ENCODE results near the gene KRT1. TPM values are rescaled to one million over a fixed set of nuclear protein-coding genes. Genes with fewer than 3 reads are reported as not detected.
A peak's percentile ranks its signal among the peaks of the same experiment; 100 is the strongest.

KRT1 gene
- polyA plus RNA-seq, 1 donor, result 0.51 TPM

DNA sequence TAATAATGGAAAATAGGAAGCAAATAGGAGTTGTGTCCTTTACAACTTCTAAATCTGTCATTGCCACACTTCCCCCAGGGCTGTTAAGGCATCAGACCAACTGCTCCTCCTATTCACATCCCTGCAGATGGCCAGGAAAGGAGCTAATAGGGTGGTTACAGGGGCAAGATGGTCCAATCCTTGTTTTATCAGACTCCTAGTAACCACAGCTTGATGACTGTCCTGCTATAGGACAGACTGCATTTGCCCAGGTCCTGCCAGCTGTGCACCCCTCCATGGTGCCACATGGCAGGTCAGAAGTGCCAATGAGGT is 17.3 kb downstream of the KRT1 start:
- H3K4me1 ChIP-seq (ENCODE audit: control insufficient read depth, insufficient read depth, low read length), result peaks cover 10% of the 10 kb centered on the region
- no peaks in the 10 kb centered on the region for H3K36me3 ChIP-seq (ENCODE audit: control insufficient read depth, insufficient read depth, low read length)
- DNase-seq, result no peak
- no peak overlapping the region for H3K4me3 ChIP-seq (ENCODE audit: low read length)
- no peak overlapping the region for H3K27ac ChIP-seq (ENCODE audit: low read length)
- no peaks in the 10 kb centered on the region for H3K9me3 ChIP-seq (ENCODE audit: control insufficient read depth, low read depth, low read length)
- H3K27me3 ChIP-seq (ENCODE audit: control insufficient read depth, insufficient read depth, low read length), result peaks cover 2% of the 10 kb centered on the region

- no peaks in the 10 kb centered on the region for H3K9me3 ChIP-seq (ENCODE audit: control insufficient read depth, low read depth, low read length)
- no CpG with 5 or more reads among the region's 10 CpGs for WGBS (ENCODE audit: insufficient coverage, low lambda C conversion rate)
- no peak overlapping the region for H3K27ac ChIP-seq (ENCODE audit: low read length)
- no peak overlapping the region for H3K4me3 ChIP-seq (ENCODE audit: low read length)
- H3K36me3 ChIP-seq (ENCODE audit: control insufficient read depth, insufficient read depth, low read length), result no peaks in the 10 kb centered on the region
- H3K4me1 ChIP-seq (ENCODE audit: control insufficient read depth, insufficient read depth, low read length), result peaks cover 15% of the 10 kb centered on the region
- no peaks in the 10 kb centered on the region for H3K27me3 ChIP-seq (ENCODE audit: control insufficient read depth, insufficient read depth, low read length)
- DNase-seq, result peak; percentile 74 to 86
Observed at GRCh38 chr12:52662093-52662917, 17.9 kb downstream of the KRT1 start.

DNA sequence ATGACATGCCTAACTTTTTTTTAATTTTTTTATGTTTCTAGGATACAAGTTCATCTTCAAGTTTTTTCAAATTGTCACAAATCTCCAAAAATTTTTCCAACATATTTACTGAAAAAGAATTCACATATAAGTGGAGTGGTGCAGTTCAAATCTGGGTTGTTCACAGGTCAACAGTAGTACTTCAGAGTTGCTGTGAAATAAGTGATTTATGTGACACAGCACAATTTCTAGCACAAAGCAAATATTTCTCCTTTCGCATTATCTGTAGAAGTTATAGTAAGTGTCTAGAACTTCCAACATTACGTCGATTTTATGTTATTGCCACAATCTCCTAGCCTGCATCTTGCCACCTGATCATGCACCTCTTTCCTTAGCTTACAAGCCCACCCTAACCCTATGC is 18.5 kb downstream of the KRT1 start:
- no peaks in the 10 kb centered on the region for H3K36me3 ChIP-seq (ENCODE audit: control insufficient read depth, insufficient read depth, low read length)
- H3K27me3 ChIP-seq (ENCODE audit: control insufficient read depth, insufficient read depth, low read length), result no peaks in the 10 kb centered on the region
- H3K9me3 ChIP-seq (ENCODE audit: control insufficient read depth, low read depth, low read length), result no peaks in the 10 kb centered on the region
- H3K4me1 ChIP-seq (ENCODE audit: control insufficient read depth, insufficient read depth, low read length), result peaks cover 15% of the 10 kb centered on the region
- no peak for DNase-seq
- no peak overlapping the region for H3K4me3 ChIP-seq (ENCODE audit: low read length)
- no peak overlapping the region for H3K27ac ChIP-seq (ENCODE audit: low read length)
- WGBS (ENCODE audit: insufficient coverage, low lambda C conversion rate), result 100% methylated on average over 1 of the region's 3 CpGs

GRCh38 chr12:52660934-52661499 is 19.2 kb downstream of the KRT1 start:
- Histone ChIP-seq H3K36me3 (ENCODE audit: control insufficient read depth, insufficient read depth, low read length) (no peaks in the 10 kb centered on the region), H3K4me1 (ENCODE audit: control insufficient read depth, insufficient read depth, low read length) (peaks cover 12% of the 10 kb centered on the region), H3K9me3 (ENCODE audit: control insufficient read depth, low read depth, low read length) (no peaks in the 10 kb centered on the region), H3K4me3 (ENCODE audit: low read length) (no peak overlapping the region), H3K27ac (ENCODE audit: low read length) (no peak overlapping the region), H3K27me3 (ENCODE audit: control insufficient read depth, insufficient read depth, low read length) (no peaks in the 10 kb centered on the region)
- no peak for DNase-seq
- 67% methylated on average over 1 of the region's 3 CpGs for WGBS (ENCODE audit: insufficient coverage, low lambda C conversion rate)

DNA sequence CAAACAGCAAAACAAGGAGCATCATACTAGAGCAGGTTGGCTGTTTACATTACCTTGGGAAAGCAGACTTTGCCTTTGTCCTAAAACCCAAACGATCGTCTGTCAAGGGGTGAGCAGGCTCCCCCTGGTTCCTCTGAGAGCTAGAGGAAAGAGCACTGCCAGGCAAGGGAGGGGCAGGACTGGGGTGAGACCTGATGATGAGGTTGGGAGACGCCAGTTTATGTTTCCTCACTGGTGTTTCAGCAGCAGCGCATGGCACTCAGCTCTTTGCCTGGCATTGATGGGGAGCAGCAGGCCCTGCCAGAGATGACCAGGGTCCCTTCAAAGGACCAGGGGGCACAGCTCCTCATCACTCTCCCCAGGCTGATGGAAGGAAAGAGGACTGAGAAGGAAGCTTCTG is 20.3 kb downstream of the KRT1 start:
- Histone ChIP-seq H3K4me3 (ENCODE audit: low read length) (no peak overlapping the region), H3K27me3 (ENCODE audit: control insufficient read depth, insufficient read depth, low read length) (peaks cover 4% of the 10 kb centered on the region), H3K36me3 (ENCODE audit: control insufficient read depth, insufficient read depth, low read length) (no peaks in the 10 kb centered on the region), H3K27ac (ENCODE audit: low read length) (no peak overlapping the region), H3K9me3 (ENCODE audit: control insufficient read depth, low read depth, low read length) (no peaks in the 10 kb centered on the region), H3K4me1 (ENCODE audit: control insufficient read depth, insufficient read depth, low read length) (peaks cover 10% of the 10 kb centered on the region)
- WGBS (ENCODE audit: insufficient coverage, low lambda C conversion rate), result no CpG with 5 or more reads among the region's 4 CpGs
- DNase-seq, result no peak

GRCh38 chr12:52659395-52659794 is 20.8 kb downstream of the KRT1 start:
- no peak for DNase-seq
- WGBS (ENCODE audit: insufficient coverage, low lambda C conversion rate), result no CpG with 5 or more reads among the region's 7 CpGs
- H3K27me3 ChIP-seq (ENCODE audit: control insufficient read depth, insufficient read depth, low read length), result peaks cover 4% of the 10 kb centered on the region
- H3K4me1 ChIP-seq (ENCODE audit: control insufficient read depth, insufficient read depth, low read length), result peaks cover 10% of the 10 kb centered on the region
- no peak overlapping the region for H3K4me3 ChIP-seq (ENCODE audit: low read length)
- H3K36me3 ChIP-seq (ENCODE audit: control insufficient read depth, insufficient read depth, low read length), result no peaks in the 10 kb centered on the region
- no peaks in the 10 kb centered on the region for H3K9me3 ChIP-seq (ENCODE audit: control insufficient read depth, low read depth, low read length)
- no peak overlapping the region for H3K27ac ChIP-seq (ENCODE audit: low read length)

DNA sequence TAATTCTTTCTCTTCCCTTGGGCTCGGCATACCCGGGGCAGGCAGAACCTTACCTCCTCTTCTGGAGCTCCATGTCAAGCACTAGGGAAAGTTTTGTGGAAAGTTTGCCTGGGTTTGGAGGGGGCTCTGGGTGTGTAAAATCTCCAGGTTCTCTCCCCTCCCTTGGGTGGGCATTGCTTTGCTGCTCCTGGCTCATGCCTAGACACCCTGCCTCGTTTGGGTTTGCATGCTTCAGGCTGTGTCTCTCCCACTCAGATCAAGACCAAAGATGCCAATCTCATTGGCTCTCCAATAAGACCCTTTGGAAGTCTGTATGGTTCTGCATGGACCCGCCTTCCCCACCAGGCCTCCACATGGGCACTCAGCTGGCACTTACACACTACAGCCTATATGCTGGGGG is 22.0 kb downstream of the KRT1 start:
- DNase-seq, result no peak

GRCh38 chr12:52657250-52657902 is 22.8 kb downstream of the KRT1 start:
- Histone ChIP-seq H3K9me3 (ENCODE audit: control insufficient read depth, low read depth, low read length) (no peaks in the 10 kb centered on the region), H3K27ac (ENCODE audit: low read length) (no peak overlapping the region), H3K27me3 (ENCODE audit: control insufficient read depth, insufficient read depth, low read length) (peaks cover 4% of the 10 kb centered on the region), H3K4me1 (ENCODE audit: control insufficient read depth, insufficient read depth, low read length) (peaks cover 10% of the 10 kb centered on the region), H3K4me3 (ENCODE audit: low read length) (no peak overlapping the region), H3K36me3 (ENCODE audit: control insufficient read depth, insufficient read depth, low read length) (no peaks in the 10 kb centered on the region)
- WGBS (ENCODE audit: insufficient coverage, low lambda C conversion rate), result 82% methylated on average over 4 of the region's 6 CpGs
- peak in 1 of 2 donors; percentile 73 for DNase-seq

More for the DNA sequence above, 22.0 kb downstream of the KRT1 start:
- no peak overlapping the region for H3K4me3 ChIP-seq (ENCODE audit: low read length)
- WGBS (ENCODE audit: insufficient coverage, low lambda C conversion rate), result no CpG with 5 or more reads among the region's 4 CpGs
- no peaks in the 10 kb centered on the region for H3K9me3 ChIP-seq (ENCODE audit: control insufficient read depth, low read depth, low read length)
- H3K27me3 ChIP-seq (ENCODE audit: control insufficient read depth, insufficient read depth, low read length), result peaks cover 4% of the 10 kb centered on the region
- H3K4me1 ChIP-seq (ENCODE audit: control insufficient read depth, insufficient read depth, low read length), result peaks cover 10% of the 10 kb centered on the region
- no peak overlapping the region for H3K27ac ChIP-seq (ENCODE audit: low read length)
- no peaks in the 10 kb centered on the region for H3K36me3 ChIP-seq (ENCODE audit: control insufficient read depth, insufficient read depth, low read length)

DNA sequence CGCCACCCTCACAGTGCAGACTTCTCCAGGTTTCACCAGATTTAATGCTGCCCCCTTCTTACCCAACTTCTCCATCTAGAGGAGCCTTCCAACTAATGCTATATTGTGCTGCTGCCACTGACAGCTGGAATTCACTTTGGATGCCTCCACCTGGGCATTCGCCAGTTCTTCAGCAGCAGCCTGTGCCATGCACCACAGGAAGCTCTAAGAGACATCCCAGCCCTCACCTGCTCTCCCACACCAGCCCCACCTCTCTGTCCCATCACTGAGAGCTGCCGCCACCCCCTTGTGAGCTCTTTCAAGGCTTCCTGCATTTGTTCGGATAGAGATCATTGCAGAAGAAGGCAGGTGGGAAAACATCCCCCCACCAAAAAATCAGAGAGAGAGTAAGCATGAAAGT is 23.6 kb downstream of the KRT1 start:
- peaks cover 4% of the 10 kb centered on the region for H3K27me3 ChIP-seq (ENCODE audit: control insufficient read depth, insufficient read depth, low read length)
- no peak for DNase-seq
- peaks cover 2% of the 10 kb centered on the region for H3K9me3 ChIP-seq (ENCODE audit: control insufficient read depth, low read depth, low read length)
- H3K36me3 ChIP-seq (ENCODE audit: control insufficient read depth, insufficient read depth, low read length), result no peaks in the 10 kb centered on the region
- WGBS (ENCODE audit: insufficient coverage, low lambda C conversion rate), result no CpG with 5 or more reads among the region's 4 CpGs
- peaks cover 6% of the 10 kb centered on the region for H3K4me1 ChIP-seq (ENCODE audit: control insufficient read depth, insufficient read depth, low read length)
- H3K27ac ChIP-seq (ENCODE audit: low read length), result no peak overlapping the region
- H3K4me3 ChIP-seq (ENCODE audit: low read length), result no peak overlapping the region

DNA sequence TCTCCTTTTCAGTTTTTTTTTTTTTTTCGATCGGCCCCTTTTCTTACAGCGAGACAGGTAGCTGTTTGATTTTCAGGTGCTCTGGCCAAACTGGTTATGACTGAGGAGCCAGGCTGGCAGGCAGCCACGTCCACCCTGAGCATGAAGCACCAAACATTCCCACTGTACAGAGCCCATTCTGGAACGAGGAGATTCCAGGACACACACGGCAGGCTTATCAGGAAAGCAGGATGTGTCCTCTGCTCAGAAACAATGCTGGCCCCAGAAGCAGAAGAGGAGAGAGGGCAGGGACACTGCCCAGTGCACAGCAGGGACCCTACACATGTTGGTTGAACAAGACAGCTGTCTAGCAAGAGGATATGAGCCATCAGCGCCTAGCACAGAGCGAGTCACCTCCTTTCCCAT is 24.5 kb downstream of the KRT1 start:
- no peak overlapping the region for H3K27ac ChIP-seq (ENCODE audit: low read length)
- H3K9me3 ChIP-seq (ENCODE audit: control insufficient read depth, low read depth, low read length), result peaks cover 3% of the 10 kb centered on the region
- peaks cover 6% of the 10 kb centered on the region for H3K4me1 ChIP-seq (ENCODE audit: control insufficient read depth, insufficient read depth, low read length)
- DNase-seq, result peak in 1 of 2 donors; percentile 31
- no peaks in the 10 kb centered on the region for H3K36me3 ChIP-seq (ENCODE audit: control insufficient read depth, insufficient read depth, low read length)
- H3K27me3 ChIP-seq (ENCODE audit: control insufficient read depth, insufficient read depth, low read length), result peaks cover 4% of the 10 kb centered on the region
- H3K4me3 ChIP-seq (ENCODE audit: low read length), result no peak overlapping the region
- WGBS (ENCODE audit: insufficient coverage, low lambda C conversion rate), result no CpG with 5 or more reads among the region's 8 CpGs
